Bladder microvascular endothelial cell (primary cell): Measurements from ENCODE around the gene IGFBPL1. TPM values are rescaled to one million over a fixed set of nuclear protein-coding genes. Genes with fewer than 3 reads are reported as not detected.

Experiments
- total RNA-seq: library from RNA; depleted of rRNA; stranded (reverse); fragments of >200 nt; gene quantifications from 2 replicates; pipeline ENCODE4 v1.2.3, GENCODE V29; 2014

IGFBPL1 gene, protein sequence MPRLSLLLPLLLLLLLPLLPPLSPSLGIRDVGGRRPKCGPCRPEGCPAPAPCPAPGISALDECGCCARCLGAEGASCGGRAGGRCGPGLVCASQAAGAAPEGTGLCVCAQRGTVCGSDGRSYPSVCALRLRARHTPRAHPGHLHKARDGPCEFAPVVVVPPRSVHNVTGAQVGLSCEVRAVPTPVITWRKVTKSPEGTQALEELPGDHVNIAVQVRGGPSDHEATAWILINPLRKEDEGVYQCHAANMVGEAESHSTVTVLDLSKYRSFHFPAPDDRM
- 0.25 TPM in 1 of 2 replicates, not detected in the other for total RNA-seq

DNA sequence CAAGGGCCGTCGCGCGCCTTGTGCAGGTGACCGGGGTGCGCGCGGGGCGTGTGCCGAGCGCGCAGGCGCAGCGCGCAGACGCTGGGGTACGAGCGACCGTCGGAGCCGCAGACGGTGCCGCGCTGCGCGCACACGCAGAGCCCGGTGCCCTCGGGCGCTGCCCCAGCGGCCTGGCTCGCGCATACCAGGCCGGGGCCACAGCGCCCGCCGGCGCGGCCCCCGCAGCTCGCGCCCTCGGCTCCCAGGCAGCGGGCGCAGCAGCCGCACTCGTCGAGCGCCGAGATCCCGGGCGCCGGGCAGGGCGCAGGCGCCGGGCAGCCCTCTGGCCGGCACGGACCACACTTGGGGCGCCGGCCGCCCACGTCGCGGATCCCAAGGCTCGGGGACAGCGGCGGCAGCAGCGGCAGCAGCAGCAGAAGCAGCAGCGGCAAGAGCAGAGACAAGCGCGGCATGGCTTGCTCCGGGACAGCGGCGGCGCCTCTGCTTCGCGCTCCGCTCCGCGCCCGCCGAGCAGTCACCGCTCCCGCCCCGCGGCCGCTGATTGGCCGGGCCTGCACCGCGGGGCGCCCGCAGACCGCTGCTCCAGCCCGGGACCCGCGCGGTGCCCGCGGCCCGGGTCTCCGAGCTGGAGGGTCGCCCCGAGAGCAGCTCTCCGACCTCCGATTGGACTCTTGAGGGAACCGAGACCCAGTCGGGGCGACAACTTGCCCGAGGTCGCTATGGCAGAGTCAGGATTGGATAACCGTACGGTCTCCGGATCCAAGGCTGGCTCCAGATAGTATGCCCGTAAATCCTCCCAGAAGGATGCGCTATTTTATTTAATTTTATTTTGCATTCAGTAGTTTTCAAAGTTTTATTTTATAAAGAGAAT, at the start of gene IGFBPL1:
IGFBPL1 (minus strand) TSS at position 482 of the 871 bp plus-strand sequence; CDS start at position 452, 30 bp downstream.

DNA sequence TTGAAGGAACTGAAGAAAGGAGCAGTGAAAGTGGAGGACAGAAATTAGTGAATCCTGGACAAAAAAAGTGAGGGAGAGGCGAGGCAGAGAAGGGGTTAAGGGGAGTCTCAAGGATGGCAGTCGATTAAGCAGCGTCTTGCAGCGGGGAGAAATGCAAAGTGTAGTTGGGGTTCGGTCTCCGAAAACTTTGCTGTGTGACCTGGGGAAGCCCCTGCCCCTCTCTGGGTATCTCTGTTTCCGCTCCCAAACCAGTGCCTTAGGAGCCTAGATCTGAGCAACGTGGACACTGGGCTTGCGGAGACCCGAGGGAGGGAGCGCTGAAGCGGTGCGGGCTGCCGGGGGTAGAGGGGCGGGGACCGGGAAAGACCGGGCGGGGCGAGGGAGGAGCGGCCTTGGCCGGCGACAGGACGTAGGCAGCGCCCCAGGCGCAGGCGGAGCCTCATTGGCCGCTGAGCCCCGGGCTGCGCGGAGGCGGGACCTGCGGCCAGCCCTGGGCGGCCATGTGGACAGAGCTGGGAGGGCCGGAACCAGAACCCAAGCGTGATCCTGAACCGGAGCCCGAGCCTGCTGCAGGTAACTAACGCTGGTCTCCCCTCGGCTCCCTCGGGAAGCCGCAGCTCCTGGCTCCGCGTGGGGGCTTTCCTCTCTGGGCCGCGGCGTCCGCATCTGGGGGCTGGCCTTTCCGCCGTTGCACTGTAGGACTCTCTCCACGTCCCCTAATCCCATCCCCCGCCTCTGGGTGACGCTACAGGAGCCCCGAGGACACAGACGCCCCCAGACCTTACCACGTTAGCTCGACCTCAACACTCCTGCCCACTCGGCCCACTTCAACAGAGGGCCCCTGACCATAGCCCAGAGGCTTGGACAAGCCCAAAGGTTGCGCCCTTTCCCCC, 31.8 kb downstream of the IGFBPL1 start, which contains the start of gene ALDH1B1:
ALDH1B1 (plus strand) TSS at position 468 of the 893 bp plus-strand sequence. CDS start 3,047 bp downstream, outside the sequence.

Other genes starting within 250 kb of the IGFBPL1 start
- gene ALDH1B1, start 31.8 kb downstream of the IGFBPL1 start, total RNA-seq: 8.7 and 13.2 TPM in 2 replicates
- gene ANKRD18A, start 196.1 kb upstream of the IGFBPL1 start, total RNA-seq: not detected in 2 replicates